OCI-LY7 (cell line): Measurements from ENCODE around the gene CUBN.

Source experiments
- EZH2phosphoT487 ChIP-seq: fragments of 200-600 bp; sonication (generic); IDR thresholded peaks from 2 replicates; pipeline ENCODE4 v1.6.1; 2018; ENCODE audit warnings: low read depth, borderline replicate concordance, mild to moderate bottlenecking, mixed run types, antibody characterized with exemption, low read length, moderate library complexity, mixed read lengths
- TF ChIP-seq, protein P1 (sequence below): fragments of 200-600 bp; sonication (generic); conservative IDR thresholded peaks from 2 replicates; pipeline ENCODE4 v1.5.1; 2014; ENCODE audit warnings: mild to moderate bottlenecking, antibody characterized with exemption, low read length, moderate library complexity, mixed read lengths

GRCh38 chr10:17129741-17130140 is at the start of gene CUBN:
- TF ChIP-seq, protein P1, sequence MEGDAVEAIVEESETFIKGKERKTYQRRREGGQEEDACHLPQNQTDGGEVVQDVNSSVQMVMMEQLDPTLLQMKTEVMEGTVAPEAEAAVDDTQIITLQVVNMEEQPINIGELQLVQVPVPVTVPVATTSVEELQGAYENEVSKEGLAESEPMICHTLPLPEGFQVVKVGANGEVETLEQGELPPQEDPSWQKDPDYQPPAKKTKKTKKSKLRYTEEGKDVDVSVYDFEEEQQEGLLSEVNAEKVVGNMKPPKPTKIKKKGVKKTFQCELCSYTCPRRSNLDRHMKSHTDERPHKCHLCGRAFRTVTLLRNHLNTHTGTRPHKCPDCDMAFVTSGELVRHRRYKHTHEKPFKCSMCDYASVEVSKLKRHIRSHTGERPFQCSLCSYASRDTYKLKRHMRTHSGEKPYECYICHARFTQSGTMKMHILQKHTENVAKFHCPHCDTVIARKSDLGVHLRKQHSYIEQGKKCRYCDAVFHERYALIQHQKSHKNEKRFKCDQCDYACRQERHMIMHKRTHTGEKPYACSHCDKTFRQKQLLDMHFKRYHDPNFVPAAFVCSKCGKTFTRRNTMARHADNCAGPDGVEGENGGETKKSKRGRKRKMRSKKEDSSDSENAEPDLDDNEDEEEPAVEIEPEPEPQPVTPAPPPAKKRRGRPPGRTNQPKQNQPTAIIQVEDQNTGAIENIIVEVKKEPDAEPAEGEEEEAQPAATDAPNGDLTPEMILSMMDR: no peak
- no peak for TF ChIP-seq EZH2phosphoT487
